Gastroesophageal sphincter (tissue), 3 donors: ENCODE results near the gene NPLOC4.

Experiments
- CTCF ChIP-seq, 4 experiments: fragments of 200-600 bp in 2 of 4; fragments of 450-650 bp in 2 of 4; sonication (generic) in 1 of 4; IDR thresholded peaks; one replicate each; pipeline ENCODE4 v1.5.1; 2017 to 2019; ENCODE audit warnings: antibody characterized with exemption in 4 of 4, mild to moderate bottlenecking in 2 of 4, moderate library complexity in 2 of 4
- POLR2A ChIP-seq, 2 donors: fragments of 450-650 bp; IDR thresholded peaks; one replicate each; pipeline ENCODE4 v1.6.1; 2017; ENCODE audit warnings: antibody characterized with exemption in 2 of 2, mild to moderate bottlenecking in 2 of 2, moderate library complexity in 1 of 2
- POLR2AphosphoS5 ChIP-seq: sonication (generic); formaldehyde crosslinking; IDR thresholded peaks from one replicate; pipeline ENCODE4 v1.6.1; 2017; ENCODE audit warnings: antibody characterized with exemption

GRCh38 chr17:81568416-81568815 lies 68.5 kb downstream of the NPLOC4 start:
- TF ChIP-seq POLR2AphosphoS5 = no peak
- no peak for TF ChIP-seq CTCF (IDR thresholded peaks at IDR 0.05)
- TF ChIP-seq POLR2A (IDR thresholded peaks at IDR 0.05) = no peak
